HUDEP-2 (cell line): Measurements from ENCODE around the gene ACOT8.
"Not testable (repeated sequence)": the region's sequence is repeated elsewhere in the genome, so short reads cannot be mapped to it uniquely, and the experiment has no call there.

Experiments
- DNase-seq, 76 experiments: peaks; one replicate each; lab custom pipeline; 2025; ENCODE audit not compliant: unreplicated experiment in 76 of 76; lab: John Stamatoyannopoulos, UW

Gene ACOT8

DNA sequence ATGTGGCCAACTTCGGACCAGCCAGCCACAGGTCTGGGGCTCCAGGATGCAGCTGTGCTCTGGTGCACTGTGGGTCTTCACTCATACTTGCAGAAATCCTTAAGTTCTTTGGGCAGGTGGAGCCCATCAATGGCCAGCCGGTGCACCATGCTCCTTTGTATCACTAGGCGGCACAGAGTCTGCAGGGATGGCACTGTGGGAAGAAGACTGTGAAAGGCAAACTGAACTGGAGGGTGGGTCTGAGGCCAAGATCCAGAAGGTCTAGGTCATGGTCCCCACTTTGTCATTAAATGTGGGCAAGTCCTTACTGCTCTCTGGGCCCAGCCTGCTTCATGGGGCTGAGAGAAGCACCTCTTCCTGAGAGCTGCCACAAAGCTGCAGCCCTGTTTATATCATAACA is 31.5 kb upstream of the ACOT8 start:
- no peak for DNase-seq

DNA sequence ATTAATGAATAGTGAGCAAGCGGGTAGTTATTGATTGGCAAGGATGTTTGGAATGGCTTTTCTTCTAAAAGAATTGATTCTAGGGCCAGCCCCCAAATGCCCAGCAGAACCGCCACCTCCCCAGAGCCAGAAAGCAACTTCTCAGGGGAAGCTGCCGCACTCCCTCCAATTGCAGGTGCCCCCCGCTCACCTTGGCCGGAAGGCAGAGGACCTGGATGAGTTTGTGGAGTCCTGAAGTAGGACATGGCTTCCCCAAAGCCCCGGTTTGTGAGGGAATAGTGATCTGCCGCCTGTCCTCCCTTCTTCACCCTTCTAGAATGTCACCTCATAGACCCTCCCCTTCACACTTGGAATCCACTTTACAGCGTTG is 30.1 kb upstream of the ACOT8 start, which contains the start of gene SPATA25:
TSS of gene SPATA25 (minus strand) at position 277 of the 370 bp plus-strand sequence. CDS start at position 245, 32 bp downstream.
- DNase-seq = no peak

DNA sequence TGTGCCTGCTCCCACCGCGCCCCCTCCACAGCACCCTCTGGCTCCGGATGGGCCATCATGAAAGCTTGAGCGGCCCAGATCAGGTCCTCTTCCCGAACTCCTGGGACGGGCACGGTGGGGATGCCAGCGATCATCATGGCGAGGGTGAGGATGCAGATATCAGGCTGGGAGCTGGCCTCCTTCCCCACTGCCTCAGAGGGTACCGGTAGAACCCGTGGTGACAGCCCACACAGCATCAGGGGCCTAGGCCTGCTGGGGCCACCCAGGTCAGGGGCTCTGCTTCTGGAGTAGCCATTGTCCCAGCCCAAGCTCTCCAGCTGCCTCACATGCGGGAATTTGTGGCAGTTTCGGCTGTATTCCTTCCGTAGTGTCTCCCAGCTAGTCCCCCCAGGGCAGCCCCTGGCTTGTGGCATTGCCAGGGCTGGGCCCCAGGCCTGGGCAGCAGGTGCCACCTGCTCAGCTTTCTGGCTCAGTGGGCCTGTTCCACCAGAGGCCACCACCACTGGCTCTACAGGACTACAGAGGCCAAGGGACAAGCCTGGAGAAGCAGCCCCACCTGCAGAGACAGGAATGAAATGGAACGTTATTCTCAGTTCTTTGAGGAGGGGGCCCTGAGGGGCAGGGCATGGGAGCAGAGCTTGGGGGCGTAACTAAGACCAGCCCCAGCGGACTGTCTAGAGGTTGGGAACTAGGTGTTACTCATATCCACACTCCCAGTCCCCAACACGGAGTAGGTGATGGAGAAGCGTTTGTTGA is 29.6 kb upstream of the ACOT8 start:
- no peak for DNase-seq

DNA sequence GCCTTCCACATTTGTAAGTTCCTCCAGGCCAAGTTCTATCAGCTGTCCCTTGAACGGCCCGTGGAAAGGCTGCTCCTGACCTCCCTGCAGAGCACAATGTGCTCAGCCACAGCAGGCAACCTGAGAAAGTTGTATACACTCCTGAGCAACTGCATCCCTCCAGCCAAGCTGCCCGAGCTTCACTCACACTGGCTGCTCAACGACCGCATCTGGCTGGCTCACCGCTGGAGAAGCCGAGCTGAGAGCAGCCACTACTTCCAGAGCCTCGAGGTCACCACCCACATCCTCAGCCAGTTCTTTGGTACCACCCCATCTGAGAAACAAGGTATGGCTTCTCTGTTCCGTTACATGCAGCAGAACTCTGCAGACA is 25.9 kb upstream of the ACOT8 start:
- DNase-seq = no peak

DNA sequence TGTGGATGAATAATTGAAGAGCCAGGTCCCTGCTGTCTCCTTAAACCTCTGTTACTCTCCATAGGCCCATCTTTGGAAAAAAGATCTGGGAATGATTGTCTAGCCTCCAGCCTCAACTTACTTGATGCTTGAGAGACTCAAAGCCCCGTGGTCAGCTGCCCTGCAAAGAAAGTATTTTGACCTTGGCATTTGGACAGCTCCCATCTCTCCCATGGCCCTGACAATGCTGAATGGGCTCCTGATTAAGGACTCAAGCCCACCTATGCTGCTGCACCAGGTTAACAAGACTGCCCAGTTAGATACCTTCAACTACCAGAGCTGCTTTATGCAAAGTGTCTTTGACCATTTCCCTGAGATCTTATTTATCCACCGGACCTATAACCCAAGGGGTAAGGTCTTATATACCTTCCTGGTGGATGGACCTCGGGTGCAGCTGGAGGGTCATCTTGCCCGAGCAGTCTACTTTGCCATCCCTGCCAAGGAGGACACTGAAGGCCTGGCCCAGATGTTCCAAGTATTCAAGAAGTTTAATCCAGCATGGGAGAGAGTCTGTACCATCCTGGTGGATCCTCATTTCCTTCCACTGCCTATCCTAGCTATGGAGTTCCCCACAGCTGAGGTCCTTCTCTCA is 25.4 kb upstream of the ACOT8 start:
- no peak for DNase-seq

DNA sequence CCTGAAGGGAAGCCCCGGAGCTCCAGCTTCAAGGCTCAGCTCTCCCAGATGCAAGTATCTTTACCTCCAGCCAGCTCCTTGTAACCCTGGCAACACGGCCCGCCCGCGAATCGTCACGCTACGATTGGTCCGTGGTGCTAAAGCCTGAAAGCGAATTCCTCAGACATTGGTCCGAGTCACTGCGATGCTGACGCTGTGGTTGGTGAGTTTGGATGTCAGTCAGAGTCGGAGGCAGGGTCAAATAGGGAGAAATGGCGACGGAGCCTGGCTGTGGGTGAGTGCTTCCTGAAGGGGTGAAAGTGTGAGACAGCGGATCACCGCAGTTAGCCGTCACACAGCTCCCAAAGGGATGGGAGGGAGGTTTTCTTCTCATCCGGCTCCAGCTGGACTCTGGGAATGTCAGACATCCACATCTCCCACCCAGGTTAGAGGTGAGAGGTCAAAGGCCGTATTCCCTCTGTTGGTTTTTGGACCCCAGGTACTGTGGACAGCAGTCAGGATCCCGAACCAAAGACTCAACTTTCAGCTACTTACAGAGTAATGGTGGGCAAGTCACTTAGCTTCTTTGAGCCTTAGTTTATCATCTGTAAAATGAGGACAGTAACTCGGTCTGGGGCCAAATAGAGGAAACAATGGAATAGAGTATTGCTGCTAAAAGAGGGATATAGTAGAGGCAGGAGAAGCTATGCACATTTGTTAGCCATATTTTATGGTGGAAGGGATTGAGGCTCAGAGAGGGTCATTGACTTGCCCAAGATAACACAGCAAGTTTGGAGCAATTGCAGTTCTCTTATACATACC is 24.0 kb upstream of the ACOT8 start, which contains the start of gene ZSWIM1:
TSS of gene ZSWIM1 (plus strand) at position 240 of the 801 bp plus-strand sequence. CDS start 1,366 bp downstream, outside the sequence.
- peak; percentile 41 to 100 (median 97) for DNase-seq

DNA sequence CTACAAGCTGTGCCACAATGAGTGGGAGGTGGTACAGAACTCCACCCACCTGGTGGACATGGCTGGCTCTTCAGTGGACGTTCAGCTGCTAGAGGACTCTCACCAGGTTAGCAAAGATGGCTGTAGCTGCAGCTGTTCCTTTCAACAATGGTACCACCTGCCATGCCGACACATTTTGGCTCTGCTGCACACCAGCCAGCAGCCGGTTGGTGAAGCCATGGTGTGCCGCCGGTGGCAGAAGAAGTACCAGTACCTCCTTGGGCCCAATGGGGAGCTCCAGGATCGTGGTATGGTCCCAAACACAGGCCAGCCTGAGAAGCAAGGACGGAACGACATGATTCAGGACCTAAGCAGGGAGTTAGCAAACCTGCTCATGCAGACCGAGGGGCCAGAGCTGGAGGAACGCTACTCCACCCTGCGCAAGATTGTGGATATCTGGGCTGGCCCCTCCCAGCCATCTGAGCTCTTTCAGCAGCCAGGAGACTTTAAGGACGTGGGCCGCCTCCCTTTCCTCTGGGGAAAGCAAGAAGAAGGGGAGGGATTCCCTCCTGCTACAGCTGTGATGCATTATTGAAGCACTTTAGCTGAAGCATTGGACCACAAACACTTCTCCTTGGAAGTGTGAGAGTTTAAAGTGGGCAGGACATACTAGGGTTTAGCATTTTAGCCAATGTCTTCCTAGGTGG is 21.0 kb upstream of the ACOT8 start:
- peak in 70 of 76 experiments; percentile 14 to 88 (median 58) for DNase-seq

DNA sequence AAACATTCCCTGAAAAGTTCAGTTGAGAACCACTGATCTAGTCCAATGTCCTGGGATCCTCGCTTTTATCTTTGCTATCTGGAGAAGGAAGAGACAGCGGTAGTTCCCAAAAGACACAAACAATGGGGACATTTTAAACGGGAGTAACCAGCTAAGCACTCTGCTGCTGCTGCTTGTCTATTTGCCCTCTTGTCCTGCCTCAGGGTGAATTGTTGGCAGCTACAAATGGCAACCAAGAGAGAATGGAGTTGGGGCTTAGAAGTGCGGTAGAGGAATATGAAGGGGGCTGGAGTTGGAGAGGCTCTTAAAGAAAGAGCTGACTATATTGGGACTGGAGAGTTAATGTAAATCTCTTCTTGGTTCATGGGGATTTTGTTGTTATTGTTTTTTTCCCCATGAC is 17.4 kb upstream of the ACOT8 start:
- no peak for DNase-seq

DNA sequence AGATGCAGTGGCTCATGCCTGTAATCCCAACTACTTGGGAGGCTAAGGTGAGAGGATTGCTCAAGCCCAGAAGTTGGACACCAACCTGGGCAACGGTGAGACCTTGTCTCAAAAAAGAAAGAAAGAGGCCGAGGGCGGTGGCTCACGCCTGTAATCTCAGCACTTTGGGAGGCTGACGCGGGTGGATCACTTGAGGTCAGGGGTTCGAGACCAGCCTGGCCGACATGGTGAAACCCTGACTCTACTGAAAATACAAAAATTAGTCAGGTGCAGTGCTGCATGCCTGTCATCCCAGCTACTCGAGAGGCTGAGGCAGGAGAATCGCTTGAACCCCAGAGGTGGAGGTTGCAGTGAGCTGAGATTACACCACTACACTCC is 16.9 kb upstream of the ACOT8 start:
- DNase-seq = not testable (repeated sequence)

DNA sequence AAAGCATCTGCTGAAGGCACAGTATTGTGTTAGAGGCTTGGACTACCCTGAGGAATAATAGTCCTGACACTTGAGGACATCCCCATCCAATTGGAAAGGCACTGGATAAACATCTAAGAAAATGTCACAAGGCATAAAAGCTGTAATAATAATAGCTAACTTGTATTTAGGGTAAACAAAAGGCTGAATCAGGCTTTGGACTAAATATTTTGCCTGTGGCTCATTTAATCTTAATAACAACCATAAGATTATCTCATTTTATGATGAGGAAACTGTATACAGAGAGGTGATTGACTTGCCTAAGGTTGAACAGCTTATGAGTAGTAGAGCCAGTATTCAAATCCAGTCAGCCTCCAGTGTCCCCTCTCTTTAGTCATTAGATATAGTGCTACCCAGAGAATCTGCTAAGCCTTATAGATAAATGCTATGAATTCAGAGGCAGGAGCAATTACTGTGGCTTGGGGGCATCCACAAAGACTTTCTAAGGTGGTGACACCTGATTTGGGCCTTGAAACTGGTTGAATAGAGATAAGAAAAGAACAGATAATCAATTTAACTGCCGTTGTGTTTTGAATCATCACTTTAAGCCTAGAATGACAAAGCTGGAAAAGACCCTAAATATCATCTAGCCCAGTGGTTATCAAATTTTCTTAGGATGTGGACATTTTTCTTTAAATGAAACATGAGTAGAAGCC is 16.4 kb upstream of the ACOT8 start:
- DNase-seq = peak in 4 of 76 experiments; percentile 15 to 32 (median 20)

DNA sequence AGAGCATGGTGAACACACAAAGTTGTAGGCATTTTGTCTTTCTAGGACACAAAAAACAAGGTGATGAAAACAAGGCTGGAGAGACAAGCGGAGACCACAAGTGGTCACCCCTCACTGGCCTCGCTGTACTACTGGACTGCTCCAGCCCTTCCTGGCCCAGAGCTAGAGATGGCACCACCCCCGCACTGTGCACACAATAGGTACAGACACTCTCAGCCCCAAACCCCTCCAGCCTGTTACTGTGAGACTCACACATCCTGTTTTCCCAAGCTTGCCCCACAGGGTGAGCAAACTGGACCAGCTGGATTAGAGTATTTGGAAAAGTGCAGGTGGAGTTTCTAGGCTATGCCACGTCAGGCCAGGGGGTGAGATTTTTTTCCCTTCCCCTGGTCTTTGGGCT is 15.4 kb upstream of the ACOT8 start:
- no peak for DNase-seq

DNA sequence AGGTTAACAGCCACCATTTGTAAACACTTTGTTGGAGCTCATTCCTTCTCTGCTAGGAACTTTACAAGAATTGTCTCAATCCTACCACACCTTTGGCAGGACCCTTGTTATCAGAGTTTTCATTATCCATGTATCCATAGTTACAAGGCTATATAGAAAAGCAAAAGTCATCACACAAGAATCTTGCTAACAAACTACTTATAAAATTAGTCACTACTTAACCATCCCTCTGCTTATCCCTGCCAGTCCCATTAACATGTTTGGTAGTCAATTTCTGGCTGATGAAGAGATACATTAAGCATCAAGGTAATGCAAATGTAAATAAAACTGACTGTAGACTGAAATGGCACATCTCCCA is 10.6 kb upstream of the ACOT8 start:
- no peak for DNase-seq

DNA sequence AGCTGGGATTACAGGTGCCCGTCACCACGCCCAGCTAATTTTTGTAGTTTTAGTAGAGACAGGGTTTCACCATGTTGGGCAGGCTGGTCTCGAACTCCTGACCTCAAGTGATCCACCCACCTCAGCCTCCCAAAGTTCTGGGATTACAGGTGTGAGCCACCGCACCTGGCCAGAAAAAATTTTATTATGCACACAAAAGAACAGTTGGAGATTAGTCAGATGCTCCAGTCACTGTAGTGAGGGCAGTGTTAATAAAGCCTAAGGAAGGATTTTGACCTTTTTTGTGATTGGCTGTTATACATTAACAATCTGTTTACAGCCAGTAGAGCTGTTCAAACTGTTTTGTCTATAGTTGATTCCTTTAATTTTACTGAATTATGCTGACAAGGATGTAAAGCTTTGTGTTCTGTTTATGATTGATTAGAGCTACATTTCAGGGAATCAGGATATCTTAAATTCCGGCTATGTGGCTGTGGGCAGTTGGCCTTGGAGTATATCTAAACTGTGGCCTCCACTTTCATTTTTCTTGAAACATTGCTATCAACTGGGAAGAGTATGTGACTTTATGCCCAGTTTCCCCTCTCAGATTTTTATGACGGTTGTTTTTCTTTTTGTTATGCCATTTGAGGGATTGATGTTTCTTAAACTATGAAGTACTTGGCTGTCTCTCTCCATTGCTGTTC is 10.1 kb upstream of the ACOT8 start:
- DNase-seq = no peak

DNA sequence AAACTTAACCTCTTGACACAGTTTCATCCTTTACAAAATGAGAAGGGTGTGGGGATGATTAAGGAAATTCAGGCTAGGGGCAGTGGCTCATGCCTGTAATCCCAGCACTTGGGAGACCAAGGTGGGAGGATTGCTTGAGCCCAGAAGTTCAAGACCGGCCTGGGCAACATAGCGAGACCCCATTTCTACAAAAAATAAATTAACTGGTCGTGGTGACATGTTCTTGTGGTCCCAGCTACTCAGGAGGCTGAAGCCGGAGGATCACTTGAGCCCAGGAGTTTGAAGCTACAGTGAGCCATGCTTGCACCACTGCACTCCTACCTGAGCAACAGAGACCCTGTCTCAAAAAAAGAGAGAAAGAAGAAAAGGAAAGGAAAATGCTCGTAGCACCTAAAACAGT is 9.3 kb upstream of the ACOT8 start:
- DNase-seq = no peak

DNA sequence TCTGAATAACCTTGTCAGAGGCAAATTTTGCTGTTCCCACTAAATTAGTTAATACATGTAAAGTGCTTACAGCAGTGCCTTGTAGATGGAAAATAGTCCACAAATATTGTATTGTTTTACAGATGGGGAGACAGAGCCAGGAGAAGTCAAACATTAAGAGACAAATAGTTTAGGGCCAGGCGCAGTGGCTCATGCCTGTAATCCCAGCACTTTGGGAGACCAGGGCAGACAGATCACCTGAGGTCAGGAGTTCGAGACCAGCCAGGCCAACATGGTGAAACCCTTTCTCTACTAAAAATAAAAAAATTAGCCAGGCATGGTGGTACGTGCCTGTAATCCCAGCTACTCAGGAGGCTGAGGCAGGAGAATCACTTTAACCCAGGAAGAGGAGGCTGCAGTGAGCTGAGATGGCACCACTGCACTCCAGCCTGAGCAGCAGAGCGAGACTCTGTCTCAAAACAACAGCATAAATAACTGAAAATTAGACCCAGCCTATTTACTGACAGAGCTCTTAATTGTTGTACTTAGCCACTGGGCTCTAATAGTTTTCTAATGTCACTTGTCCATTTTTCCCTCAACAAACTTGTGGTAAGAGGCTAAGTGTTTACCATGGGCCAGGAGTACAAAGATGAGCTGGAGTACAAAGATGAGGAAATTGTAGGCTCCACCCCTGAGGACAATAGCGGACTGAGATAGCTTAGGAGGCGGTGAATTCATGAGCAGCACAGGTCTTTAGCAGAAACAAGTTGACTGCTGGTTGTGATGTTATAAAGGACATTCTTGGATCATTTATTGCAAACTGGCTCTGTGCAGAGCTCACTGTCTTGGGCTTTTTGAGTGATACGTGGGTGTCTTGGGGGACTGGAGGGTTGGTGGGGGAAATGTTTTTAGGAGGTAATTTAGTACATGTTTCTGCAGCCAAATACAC is 6.6 kb upstream of the ACOT8 start:
- peak in 1 of 76 experiments; percentile 1 for DNase-seq

DNA sequence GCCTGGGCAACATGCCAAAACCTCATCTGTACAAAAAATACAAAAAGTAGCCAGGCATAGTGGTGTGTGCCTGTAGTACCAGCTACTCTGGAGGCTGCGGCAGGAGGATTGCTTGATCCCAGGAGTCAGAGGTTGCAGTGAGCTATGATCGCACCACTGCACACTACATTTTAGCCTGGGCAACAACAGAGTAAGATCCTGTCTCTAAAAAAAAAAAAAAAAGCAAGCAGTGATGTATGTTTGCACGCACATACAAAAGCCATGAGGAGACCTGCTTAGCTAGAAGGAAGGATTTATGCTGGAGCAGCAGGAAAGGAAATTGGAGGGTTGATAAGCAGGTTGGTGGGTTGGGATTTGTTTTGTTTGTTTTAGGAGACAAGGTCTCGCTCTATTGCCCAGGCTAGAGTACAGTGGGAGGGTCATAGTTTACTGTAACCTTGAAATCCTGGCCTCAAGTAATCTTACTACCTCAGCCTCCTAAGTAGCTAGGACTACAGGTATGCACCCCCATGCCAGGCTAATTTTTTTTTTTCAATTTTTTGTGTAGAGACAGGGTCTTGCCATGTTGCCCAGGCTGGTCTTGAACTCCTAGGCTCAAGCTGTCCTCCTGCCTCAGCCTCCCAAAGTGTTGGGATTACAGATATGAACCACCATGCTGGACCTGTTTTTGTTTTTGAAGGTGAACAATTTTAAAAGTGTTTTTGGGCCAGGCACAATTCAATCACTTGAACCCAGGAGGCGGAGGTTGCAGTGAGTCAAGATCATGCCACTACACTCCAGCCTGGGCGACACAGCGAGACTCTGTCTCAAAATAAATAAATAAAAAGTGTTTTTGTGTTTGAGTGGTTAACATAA is 4.3 kb upstream of the ACOT8 start:
- DNase-seq = peak in 27 of 76 experiments; percentile 4 to 63 (median 33)

DNA sequence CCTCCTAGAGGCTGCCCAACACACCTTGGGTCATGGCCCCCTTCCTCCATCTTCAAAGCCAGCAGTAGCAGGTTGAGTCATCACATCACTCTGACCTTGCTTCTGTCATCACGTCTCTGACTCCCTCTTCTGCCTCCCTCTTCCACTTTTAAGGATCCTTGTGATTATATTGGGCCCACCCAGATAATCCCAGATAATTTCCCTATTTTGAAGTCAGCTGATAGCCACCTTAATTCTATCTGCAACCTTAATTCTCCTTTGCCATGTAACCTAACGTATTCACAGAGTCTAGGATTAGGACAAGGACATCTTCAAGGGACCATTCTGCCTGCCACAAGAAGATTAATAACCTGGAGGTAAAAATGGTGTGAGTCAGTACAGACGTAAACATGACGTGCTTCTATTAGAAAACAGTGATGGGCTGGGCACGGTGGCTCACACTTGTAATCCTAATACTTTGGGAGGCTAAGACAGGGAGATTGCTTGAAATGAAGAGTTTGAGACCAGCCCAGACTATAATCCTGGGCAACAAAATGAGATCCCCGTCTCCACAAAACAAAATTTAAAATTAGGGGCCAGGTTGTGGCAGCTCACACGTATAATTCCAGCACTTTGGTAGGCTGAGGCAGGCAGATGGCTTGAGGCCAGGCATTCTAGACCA is 3.5 kb upstream of the ACOT8 start:
- peak in 13 of 76 experiments; percentile 5 to 55 (median 24) for DNase-seq
